PC-9 (cell line): ENCODE results near the gene UBE2O.

Experiments used
- CTCF ChIP-seq: fragments of 200-600 bp; sonication (generic); conservative IDR thresholded peaks from 2 replicates; pipeline ENCODE4 v1.6.1; 2017; ENCODE audit warnings: mixed run types, antibody characterized with exemption, mild to moderate bottlenecking, moderate library complexity
- EZH2 ChIP-seq: fragments of 200-600 bp; sonication (generic); IDR thresholded peaks from 2 replicates; pipeline ENCODE4 v1.8.0; 2017; ENCODE audit warnings: antibody characterized with exemption, low read depth

GRCh38 chr17:76422860-76423259, 30.1 kb downstream of the UBE2O start:
- TF ChIP-seq CTCF = no peak
- TF ChIP-seq EZH2 = no peak
